Measurements from ENCODE around the gene SERTAD4.
A peak's percentile ranks its signal among the peaks of the same experiment; 100 is the strongest.

Gene SERTAD4

GRCh38 chr1:210233495-210234328, 1.1 kb downstream of the SERTAD4 start:
- DNase-seq: peak; percentile 29 to 42

DNA sequence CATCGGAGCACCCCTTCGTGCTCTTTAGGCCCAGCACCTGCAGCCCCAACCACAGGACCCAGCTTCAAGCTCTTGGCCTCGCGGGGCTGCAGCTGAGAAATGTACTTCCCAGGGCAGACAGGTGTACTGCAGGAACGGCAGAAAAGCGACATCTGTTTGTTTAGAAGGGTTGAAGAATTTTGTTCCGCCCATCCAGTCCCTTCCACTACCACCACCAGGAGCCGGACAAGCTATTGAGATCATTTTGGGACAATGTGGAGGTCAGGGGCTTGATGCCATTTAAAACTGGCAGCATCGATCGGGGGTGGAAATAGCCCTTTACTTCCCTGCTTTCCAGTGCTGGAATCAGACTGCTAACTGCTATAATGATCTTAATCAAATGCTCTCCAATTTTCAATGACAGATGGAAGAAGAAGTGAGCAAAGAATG, 1.7 kb downstream of the SERTAD4 start:
- no peak for DNase-seq

GRCh38 chr1:210235363-210236053, 2.9 kb downstream of the SERTAD4 start:
- no peak for DNase-seq

DNA sequence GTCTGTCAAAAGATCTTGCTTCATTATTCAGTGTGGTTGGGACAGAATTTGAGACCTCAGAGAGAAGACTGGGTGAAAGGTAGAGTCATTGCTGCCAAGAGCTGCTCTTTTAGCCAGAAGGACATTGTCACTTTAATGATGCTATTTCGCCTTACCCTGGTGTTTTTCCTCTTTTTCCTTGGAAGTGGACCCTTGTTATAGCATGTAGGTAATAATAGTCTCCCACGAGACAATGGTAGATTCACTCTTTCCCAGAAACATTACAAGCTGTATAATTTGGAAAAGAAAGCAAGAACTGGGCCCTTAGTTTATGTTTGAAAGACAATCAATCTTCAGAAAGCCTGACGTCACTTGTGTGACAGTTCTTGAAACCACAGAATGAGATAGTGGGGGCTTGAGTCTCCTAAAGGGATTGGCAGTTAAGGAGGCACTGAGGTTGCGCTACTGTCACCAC, 3.8 kb downstream of the SERTAD4 start:
- no peak for DNase-seq

- no peak for DNase-seq
These were observed 4.3 kb downstream of the SERTAD4 start for GRCh38 chr1:210236840-210237409.

DNA sequence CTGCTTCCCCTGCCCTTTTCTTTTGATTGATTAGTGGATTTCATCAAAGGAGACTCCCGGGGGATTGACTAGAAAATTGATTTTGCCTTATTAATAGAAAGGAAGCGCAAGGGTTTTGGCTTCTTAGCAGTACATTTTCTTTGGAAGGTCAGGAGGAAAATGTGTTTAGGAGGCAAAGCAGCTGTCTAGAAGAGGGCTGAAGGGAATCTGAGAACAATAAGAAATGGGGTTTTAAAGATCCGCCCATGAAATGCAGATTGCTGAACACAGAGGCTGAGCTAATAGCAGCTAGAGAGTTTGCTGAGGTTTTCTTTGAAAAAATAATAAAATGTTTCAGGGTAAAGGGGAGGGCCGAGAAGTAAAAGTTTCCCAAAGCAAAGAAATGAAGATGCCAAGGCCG, 4.9 kb downstream of the SERTAD4 start:
- no peak for DNase-seq

- DNase-seq: no peak
These were observed 5.4 kb downstream of the SERTAD4 start for GRCh38 chr1:210237981-210238380.

- DNase-seq: no peak
These were observed 6.9 kb downstream of the SERTAD4 start for GRCh38 chr1:210239349-210240111.

DNA sequence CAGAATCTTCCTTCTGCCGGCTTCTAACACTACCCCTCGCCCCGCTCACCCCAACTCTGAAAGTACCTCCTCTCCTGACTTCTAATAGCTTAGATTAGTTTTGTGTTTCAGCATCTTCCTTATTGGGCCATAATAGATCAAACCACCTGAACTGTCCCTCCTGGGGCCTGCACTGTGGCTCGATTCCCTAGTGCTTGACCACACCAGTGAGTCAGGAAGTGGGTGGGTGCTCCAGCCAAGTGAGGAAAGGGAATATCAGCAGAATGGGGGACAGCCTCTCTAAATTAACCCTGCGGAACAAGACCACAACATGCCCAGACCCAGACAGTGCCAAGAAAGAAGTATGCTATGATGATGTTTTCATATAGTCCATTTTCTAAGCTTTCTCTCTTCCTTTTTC, 8.5 kb downstream of the SERTAD4 start:
- DNase-seq: no peak

DNA sequence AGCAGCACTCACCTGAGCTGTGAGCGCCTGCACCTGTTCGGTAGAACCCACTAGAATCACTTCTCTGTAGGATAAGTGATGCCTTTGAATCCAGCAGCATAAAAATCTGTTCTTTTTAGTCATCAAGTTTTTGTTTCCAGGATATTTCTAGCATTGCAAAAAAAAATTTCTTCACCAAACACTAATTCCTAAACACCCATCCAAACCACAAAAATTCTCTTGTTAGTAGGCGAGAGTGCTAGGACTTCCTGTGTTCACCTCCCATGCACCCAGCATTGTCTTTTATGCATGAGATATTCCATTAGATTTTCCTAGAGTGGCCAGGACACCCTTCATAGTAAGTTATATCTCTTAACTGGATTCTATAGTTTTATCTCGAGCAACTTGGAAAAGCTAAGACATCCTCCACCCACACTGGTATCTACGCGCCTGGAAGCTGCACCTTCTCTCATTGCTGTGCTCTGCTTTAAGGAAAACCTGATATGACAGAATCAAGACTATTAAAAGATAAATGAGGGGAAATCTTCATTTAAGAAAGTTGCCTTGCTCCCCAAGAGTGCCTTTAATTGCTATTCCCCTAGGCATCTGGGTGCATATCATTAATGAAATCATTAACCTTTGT, 12.3 kb downstream of the SERTAD4 start:
- DNase-seq: no peak

DNA sequence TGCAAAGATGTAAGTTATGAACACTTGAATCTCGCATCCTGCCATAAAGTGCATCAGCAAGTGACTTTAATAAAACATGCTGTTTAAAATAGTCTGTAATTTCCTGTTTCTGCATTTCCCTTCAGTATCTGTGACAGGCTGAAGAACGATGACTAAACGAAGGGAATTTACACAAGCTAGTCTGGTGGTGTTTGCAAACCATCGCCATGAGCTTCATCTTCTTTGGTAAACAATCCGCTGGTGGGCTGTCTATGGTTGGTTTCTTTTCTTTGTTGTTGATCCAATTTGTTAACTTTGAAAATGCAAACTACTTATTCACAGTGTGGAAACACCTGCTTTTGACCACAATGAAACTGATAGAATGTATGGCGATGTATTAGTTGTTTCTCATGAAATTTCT, 13.9 kb downstream of the SERTAD4 start:
- DNase-seq: no peak

GRCh38 chr1:210248341-210248740, 15.7 kb downstream of the SERTAD4 start:
- no peak for DNase-seq

DNA sequence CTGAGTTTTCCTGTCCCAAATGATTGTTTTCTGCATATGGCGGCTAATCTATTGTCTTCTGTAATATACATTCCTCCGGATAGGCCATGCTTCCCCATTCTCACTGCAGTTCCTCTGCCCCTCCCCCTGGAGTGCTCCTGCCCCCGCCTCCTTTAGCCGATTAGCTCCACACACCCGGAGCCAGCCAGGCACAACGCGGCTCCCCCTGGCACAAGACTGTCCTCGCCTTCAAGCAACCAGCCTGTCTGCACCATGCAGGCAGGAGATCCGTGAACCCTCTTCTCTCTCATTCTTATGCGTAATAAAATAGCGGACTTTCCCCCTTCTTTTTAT, 18.0 kb downstream of the SERTAD4 start:
- no peak for DNase-seq

- peak; percentile 17 to 31 for DNase-seq
These were observed 18.5 kb downstream of the SERTAD4 start for GRCh38 chr1:210250998-210251679.

DNA sequence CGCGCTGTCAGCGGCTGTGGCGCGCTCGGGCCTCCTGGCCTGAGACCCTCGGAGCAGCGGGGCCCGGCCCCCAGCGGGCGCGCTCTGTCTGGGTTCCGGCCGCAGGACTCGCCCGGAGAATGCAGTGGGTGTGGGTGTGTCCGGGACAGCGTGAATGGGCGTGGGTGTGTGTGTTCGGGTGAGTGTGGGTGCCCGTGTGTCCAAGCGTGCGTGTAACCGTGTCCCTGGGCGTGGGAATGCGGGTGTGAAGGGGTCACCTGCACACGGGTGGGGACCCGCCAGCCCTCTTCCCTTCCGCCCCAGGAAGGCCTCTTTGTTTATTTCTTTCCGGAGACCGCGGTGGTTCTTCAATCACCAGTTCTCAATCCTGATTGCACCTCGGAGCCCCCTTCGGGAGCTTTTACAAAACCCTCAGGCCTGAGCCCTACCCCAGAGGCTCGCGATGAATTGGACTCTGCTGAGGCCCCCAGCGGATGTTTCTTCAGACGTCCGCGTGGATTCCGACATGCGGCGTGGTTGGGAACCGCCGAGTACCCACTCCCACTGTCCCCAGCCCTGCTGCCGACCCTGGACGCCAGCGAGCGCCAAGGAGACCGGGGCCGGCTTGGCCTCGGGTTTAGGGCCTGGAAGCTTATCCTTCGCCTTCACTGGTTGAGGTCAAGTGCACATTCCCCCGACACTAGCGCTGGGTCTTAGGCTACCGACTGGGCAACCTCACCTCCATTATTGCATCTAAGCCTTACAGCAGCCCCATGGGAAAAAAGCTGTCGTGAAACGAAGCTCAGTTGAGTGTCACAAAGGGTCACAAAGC, 19.3 kb downstream of the SERTAD4 start:
- DNase-seq: no peak

- DNase-seq: peak in 1 of 2 experiments; percentile 8
These were observed 20.0 kb downstream of the SERTAD4 start for GRCh38 chr1:210252621-210253051.

GRCh38 chr1:210254298-210254697, 21.7 kb downstream of the SERTAD4 start:
- DNase-seq: no peak

GRCh38 chr1:210257698-210258529, 25.3 kb downstream of the SERTAD4 start:
- no peak for DNase-seq

- DNase-seq: no peak
These were observed 27.0 kb downstream of the SERTAD4 start for GRCh38 chr1:210259561-210259960.

GRCh38 chr1:210260096-210260495, 27.5 kb downstream of the SERTAD4 start:
- DNase-seq: no peak

Data from activated CD4-positive, alpha-beta T cell treated with anti-CD3 and anti-CD28 coated beads, Interleukin-2, amount 50 U/mL, for 48 hours (primary cell).